GM21717 (cell line): ENCODE results near the gene NPAS3.

Source experiments
- ATAC-seq: cut with Tn5 transposase; IDR thresholded peaks from one replicate; pipeline ENCODE4 v1.9.1; 2021; ENCODE audit warnings: mild to moderate bottlenecking, moderate library complexity; ENCODE audit not compliant: unreplicated experiment

The NPAS3 gene

GRCh38 chr14:32938719-32939253, at the start of gene NPAS3:
TSS of gene NPAS3 (plus strand) at chr14:32938879.
- ATAC-seq: no peak

DNA sequence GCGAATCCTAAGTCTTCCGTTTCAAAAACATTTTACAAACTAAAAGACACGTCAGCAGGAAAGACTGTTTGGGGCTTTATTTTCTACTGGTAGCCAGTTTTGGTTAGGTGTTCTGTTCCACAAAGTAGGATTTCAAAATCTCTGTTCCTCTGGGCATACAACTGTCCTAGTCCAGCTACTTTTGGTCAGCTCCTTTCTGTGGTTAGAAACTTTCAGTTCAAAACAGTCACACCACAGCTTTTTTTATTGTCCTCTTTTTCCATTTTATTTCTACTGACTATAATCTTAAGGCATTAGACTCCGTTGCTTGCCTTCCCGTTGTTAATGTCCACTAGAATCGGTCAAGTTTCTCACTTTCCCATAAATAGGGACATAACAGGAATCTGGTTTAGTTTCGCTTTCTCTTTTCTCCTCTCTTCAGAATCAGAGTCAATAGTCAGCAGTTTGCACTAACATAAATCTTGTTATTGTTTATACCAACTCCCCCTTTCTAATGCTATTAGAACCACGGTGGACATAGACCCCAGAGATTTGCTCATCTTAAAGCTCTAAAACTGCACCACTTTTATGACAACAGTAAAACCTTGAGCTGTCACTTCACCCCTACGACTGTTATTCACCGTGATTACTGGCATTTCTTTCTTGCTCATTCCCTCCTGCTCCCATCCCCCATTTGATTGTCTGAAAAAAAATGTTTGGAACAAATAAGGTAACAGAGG, 41.5 kb upstream of the NPAS3 start:
- ATAC-seq: no peak

DNA sequence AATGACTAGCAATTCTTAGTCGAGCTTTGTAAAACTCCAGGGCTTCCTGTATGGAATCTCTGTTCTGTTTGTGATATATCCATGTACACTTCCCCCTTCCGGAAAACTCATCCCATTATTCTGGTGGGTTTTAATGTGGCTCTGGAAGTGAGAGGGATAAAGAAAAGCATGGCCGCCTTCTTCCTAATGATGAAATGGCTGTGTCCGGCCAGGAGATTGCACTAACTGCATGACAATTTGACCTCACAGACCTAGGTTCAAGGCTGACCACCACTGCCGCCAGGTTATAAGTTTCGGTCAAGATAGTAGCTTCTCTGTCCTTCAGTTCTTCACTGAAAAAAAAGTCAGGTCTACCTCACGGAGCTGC, 41.0 kb upstream of the NPAS3 start:
- ATAC-seq: no peak

GRCh38 chr14:32898876-32899275, 39.8 kb upstream of the NPAS3 start:
- ATAC-seq: no peak

DNA sequence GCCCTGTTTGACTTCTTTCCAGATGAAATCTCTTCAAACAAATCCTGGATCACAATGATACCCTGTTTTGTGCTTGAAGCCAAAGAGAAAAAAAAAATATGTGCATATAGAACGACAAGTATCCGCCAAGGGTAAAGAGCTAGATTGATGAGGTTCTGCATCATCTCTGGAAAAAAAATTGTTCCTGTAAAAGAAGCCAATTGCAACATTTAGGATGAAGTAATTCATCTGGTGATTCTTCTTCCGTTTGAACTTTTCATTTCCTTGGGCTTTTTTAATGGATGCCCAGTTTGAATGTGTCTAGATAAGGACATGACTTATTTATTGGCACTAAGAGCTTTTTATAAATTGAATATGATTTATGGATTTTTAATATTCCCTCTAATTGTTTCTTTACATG, 38.1 kb upstream of the NPAS3 start:
- ATAC-seq: no peak

DNA sequence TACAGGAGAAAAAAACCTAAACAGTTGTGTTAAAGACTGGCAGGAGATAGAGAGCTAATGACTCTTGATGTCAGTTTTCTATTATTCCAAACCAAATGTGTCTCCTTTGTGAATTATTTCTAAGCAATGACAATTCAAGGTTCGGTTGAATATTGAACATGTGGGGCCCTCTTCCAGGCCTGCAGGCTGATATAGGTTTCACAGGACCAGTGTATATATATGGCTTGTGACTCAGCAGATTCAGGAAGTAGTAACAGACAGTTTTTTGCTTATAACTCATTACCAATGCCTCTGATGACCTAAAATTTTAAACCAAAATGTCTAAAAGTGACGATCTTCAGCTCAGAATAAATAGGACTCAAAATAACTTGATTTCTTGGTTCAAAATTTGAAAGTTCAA, 33.7 kb upstream of the NPAS3 start:
- ATAC-seq: no peak

DNA sequence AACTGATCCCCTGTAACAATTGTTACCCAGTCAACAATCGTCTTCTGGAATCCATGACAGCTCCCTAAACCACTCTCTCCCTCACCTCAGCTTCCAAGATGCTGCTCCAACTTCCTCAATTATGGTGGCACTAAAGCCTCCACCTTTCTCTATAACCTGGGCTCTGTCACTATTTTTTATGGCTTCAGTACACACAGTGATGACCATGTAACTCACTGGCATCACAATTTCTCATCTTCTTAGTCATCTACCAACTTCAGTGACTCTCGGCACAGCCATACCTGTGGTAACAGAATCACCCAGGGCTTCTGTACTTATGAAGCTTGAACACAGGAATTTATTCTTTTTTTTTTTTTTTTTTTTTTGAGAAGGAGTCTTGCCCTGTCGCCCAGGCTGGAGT, 32.0 kb upstream of the NPAS3 start:
- ATAC-seq: no peak

DNA sequence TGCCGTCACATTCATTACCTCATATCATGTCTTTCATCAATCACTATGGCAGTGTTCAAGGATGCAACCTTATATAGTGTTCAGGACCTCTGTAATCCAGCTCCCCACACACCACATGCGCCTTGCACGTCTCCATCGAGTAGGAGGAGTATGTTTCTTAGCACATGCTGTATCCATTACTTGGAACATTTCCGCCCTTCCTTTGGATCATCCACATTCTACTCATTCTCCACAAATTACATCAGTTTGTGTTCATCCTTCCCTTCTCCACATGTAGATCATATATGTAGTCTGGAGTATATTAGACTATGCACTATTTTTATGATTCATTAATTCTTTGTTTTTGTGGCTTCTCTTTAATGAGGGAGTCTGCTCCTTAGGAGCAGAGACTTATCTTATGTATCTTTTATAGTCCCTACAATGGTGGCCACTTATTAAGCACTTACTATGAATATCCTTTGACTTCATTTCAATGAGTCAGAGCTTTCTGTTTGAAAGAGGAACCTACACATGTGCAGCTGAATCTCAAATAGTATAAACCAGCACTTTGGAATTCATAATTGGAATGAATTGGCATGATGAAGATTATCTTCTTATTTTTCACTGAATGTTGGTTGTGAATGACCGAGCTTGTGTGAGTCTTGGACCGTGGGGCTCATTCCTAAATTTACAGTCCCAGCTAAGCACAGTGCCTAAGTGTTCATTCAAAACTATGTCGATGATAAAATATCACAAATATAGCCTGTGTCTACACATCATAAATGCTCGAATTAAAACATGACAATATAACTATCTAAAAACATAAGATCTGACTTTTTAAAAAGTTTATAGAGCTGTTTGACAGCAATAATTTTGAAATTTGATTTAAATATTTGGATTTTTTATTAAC, 30.2 kb upstream of the NPAS3 start:
- ATAC-seq: no peak

GRCh38 chr14:32913725-32914124, 25.0 kb upstream of the NPAS3 start:
- no peak for ATAC-seq

- no peak for ATAC-seq
Observed at GRCh38 chr14:32914391-32914790, 24.3 kb upstream of the NPAS3 start.

DNA sequence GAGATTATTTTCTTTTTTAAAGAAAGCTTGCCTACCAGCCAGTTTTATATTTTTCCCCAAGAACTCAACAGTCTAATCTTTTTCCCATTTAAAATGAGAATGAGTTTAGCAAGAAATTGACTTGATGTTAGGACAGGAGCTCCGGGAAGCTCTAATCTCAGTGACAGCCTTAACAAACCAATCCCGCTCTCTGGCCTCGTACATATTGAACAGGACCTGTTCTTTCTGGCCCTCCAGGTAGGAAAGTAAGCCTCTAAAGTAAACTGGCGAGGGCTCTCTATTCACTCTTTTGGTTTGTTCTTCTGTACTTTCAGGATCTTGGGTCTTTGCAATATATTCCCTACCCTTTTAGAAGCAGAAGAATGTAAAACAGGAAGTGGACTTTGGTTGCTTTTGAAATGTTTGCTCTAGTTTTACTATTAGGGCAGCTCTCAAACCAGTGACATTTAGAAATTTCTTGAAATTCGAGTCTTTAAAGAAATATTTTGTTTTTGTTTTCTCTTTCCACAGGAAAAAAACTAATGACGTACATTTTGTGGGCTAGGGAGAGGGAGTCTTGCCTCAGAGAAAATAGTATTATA, 17.9 kb upstream of the NPAS3 start:
- ATAC-seq: no peak

DNA sequence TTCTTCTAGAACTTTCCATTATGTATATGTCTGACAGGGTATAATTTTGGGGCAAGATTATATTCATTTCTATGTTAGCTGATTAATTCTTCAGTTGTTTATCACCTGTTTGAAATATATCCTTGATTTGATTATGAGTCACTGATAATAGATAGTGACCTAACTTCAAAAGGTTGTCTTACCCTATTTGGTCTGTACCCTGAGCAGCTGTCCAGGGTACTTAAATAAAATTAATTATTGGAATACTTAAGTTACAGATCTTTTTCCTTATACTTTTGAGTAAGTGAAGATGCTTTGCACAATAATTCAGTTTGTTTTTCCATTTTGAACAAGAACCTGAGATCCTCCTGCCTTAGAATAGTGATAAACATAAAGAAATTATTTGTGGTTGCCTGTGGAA, 13.2 kb upstream of the NPAS3 start:
- ATAC-seq: no peak

- no peak for ATAC-seq
Observed at GRCh38 chr14:32932302-32932913, 6.3 kb upstream of the NPAS3 start.

DNA sequence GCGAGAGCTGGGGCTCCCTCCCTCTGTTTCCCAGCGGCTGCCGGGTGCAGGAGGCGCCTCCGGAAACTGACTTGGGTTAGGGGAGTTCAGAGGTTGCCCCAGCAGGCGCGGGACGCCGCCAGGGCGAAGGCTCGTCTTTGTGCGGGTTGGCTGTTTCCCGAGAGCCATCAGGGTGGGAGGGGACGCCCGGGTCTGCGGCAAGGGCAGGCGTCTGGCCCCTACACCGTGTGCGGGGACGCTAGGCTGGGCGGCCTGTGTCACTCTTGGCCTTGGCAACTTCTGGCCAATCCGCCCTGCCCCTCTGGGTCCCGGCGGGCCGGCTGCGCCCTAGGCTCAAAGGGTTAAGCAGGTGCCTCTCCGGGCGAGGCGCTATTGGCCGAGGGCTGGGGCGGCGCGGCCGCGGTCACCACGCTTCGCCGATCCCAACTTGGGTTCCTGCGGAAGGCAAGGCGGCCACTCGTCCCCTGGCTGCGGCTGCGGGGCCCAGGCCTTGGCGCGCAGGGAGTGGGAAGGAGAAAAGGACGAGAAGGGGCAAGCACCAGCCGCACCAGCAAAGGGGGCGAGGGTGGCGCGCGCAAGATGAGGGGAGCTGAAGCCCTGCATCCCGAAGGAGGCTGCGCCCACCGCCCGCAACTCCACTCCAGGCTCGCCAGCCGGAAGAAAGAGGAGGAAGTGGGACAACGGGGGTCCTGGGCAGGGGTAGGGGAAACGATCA, 5.6 kb upstream of the NPAS3 start:
- ATAC-seq: no peak

GRCh38 chr14:32933629-32934072, 5.0 kb upstream of the NPAS3 start:
- ATAC-seq: no peak

GRCh38 chr14:32934073-32934880, 4.4 kb upstream of the NPAS3 start:
- ATAC-seq: no peak

- ATAC-seq: no peak
Observed at GRCh38 chr14:32934881-32935633, 3.6 kb upstream of the NPAS3 start.

- no peak for ATAC-seq
Observed at GRCh38 chr14:32939254-32940065, 781 bp downstream of the NPAS3 start.
